Erythroblast (primary cell): ENCODE data around the gene MYRIP.

Experiments used
- DNase-seq, 2 experiments: peaks; one replicate each; lab custom pipeline; 2025; lab: John Stamatoyannopoulos, UW
- GATA1 ChIP-seq: IDR thresholded peaks from 2 replicates; pipeline ENCODE4 v1.6.1; 2011; ENCODE audit warnings: low read depth, mild to moderate bottlenecking, control low read depth, low read length, moderate library complexity
- POLR2A ChIP-seq: IDR thresholded peaks from 2 replicates; pipeline ENCODE4 v1.6.1; 2011; ENCODE audit warnings: mild to moderate bottlenecking, low read length

The MYRIP gene

GRCh38 chr3:39910135-39910534, 100.7 kb downstream of the MYRIP start:
- TF ChIP-seq POLR2A (no peak), GATA1 (no peak)
- DNase-seq, result no peak

GRCh38 chr3:39910826-39911464, 101.5 kb downstream of the MYRIP start:
- TF ChIP-seq GATA1 (no peak), POLR2A (no peak)
- no peak for DNase-seq

GRCh38 chr3:39911465-39912309, 102.3 kb downstream of the MYRIP start:
- TF ChIP-seq POLR2A (no peak), GATA1 (no peak)
- no peak for DNase-seq

GRCh38 chr3:39915027-39915426, 105.6 kb downstream of the MYRIP start:
- TF ChIP-seq POLR2A (no peak), GATA1 (no peak)
- no peak for DNase-seq

GRCh38 chr3:39917065-39917773, 107.8 kb downstream of the MYRIP start:
- no peak for DNase-seq
- TF ChIP-seq GATA1, result no peak
- TF ChIP-seq POLR2A, result no peak

GRCh38 chr3:39919281-39919680, 109.9 kb downstream of the MYRIP start:
- DNase-seq, result no peak
- no peak for TF ChIP-seq POLR2A
- TF ChIP-seq GATA1, result no peak

GRCh38 chr3:39920271-39920670, 110.9 kb downstream of the MYRIP start:
- no peak for DNase-seq
- no peak for TF ChIP-seq GATA1
- no peak for TF ChIP-seq POLR2A

- no peak for TF ChIP-seq POLR2A
- TF ChIP-seq GATA1, result no peak
- DNase-seq, result no peak
Measured at GRCh38 chr3:39927479-39927878, 118.1 kb downstream of the MYRIP start.

GRCh38 chr3:39933986-39934693, 124.7 kb downstream of the MYRIP start:
- TF ChIP-seq POLR2A, result no peak
- no peak for TF ChIP-seq GATA1
- DNase-seq, result no peak

GRCh38 chr3:39934696-39935095, 125.3 kb downstream of the MYRIP start:
- no peak for DNase-seq
- no peak for TF ChIP-seq GATA1
- TF ChIP-seq POLR2A, result no peak

- TF ChIP-seq POLR2A (no peak), GATA1 (no peak)
- DNase-seq, result no peak
Measured at GRCh38 chr3:39935261-39935660, 125.9 kb downstream of the MYRIP start.

- TF ChIP-seq GATA1 (no peak), POLR2A (no peak)
- no peak for DNase-seq
Measured at GRCh38 chr3:39936848-39937247, 127.4 kb downstream of the MYRIP start.

GRCh38 chr3:39937315-39937714, 127.9 kb downstream of the MYRIP start:
- no peak for TF ChIP-seq POLR2A
- no peak for TF ChIP-seq GATA1
- DNase-seq, result no peak
